Measurements from ENCODE around the gene PLA2G4D. TPM values are rescaled to one million over a fixed set of nuclear protein-coding genes. Genes with fewer than 3 reads are reported as not detected.

PLA2G4D gene
- polyA plus RNA-seq, 2 donors, result 1.0 to 4.5 TPM

GRCh38 chr15:42079401-42079908 is 14.9 kb downstream of the PLA2G4D start:
- WGBS, 2 donors, result 72 to 76% methylated on average over 31 of the region's 31 CpGs
- H3K27me3 ChIP-seq (ENCODE audit: control insufficient read depth in 1 of 2, insufficient read depth in 2 of 2, low read length in 2 of 2), result no peaks in the 10 kb centered on the region
- no peaks in the 10 kb centered on the region for H3K9me3 ChIP-seq (ENCODE audit: control insufficient read depth in 2 of 2, insufficient read depth in 1 of 2, low read depth in 1 of 2, low read length in 1 of 2)
- H3K4me3 ChIP-seq (ENCODE audit: low read depth in 1 of 2, low read length in 2 of 2), result no peak overlapping the region
- no peaks in the 10 kb centered on the region for H3K36me3 ChIP-seq (ENCODE audit: control insufficient read depth in 2 of 2, insufficient read depth in 2 of 2, low read length in 1 of 2)
- H3K27ac ChIP-seq (ENCODE audit: low read depth in 2 of 2, low read length in 1 of 2), result no peak overlapping the region
- peaks cover 0 to 3% of the 10 kb centered on the region in 2 donors for H3K4me1 ChIP-seq (ENCODE audit: control insufficient read depth in 2 of 2, insufficient read depth in 2 of 2, low read length in 1 of 2)

GRCh38 chr15:42078903-42079302 is 15.5 kb downstream of the PLA2G4D start:
- no peaks in the 10 kb centered on the region for H3K9me3 ChIP-seq (ENCODE audit: control insufficient read depth in 2 of 2, insufficient read depth in 1 of 2, low read depth in 1 of 2, low read length in 1 of 2)
- WGBS, 2 donors, result 25 to 47% methylated on average over 1 of the region's 1 CpG

GRCh38 chr15:42077689-42078088 is 16.7 kb downstream of the PLA2G4D start:
- no peaks in the 10 kb centered on the region for H3K36me3 ChIP-seq (ENCODE audit: control insufficient read depth in 2 of 2, insufficient read depth in 2 of 2, low read length in 1 of 2)
- WGBS, 2 donors, result 64 to 66% methylated on average over 3 of the region's 3 CpGs

More at GRCh38 chr15:42078903-42079302, 15.5 kb downstream of the PLA2G4D start:
- Histone ChIP-seq H3K27ac (ENCODE audit: low read depth in 2 of 2, low read length in 1 of 2) (no peak overlapping the region), H3K27me3 (ENCODE audit: control insufficient read depth in 1 of 2, insufficient read depth in 2 of 2, low read length in 2 of 2) (no peaks in the 10 kb centered on the region), H3K4me1 (ENCODE audit: control insufficient read depth in 2 of 2, insufficient read depth in 2 of 2, low read length in 1 of 2) (no peaks in the 10 kb centered on the region), H3K36me3 (ENCODE audit: control insufficient read depth in 2 of 2, insufficient read depth in 2 of 2, low read length in 1 of 2) (no peaks in the 10 kb centered on the region), H3K4me3 (ENCODE audit: low read depth in 1 of 2, low read length in 2 of 2) (no peak overlapping the region)

GRCh38 chr15:42073418-42073817 is 20.9 kb downstream of the PLA2G4D start:
- WGBS, 2 donors, result 86 to 88% methylated on average over 6 of the region's 6 CpGs
- no peaks in the 10 kb centered on the region for H3K36me3 ChIP-seq (ENCODE audit: control insufficient read depth in 2 of 2, insufficient read depth in 2 of 2, low read length in 1 of 2)
- no peaks in the 10 kb centered on the region for H3K4me1 ChIP-seq (ENCODE audit: control insufficient read depth in 2 of 2, insufficient read depth in 2 of 2, low read length in 1 of 2)
- H3K27ac ChIP-seq (ENCODE audit: low read depth in 2 of 2, low read length in 1 of 2), result no peak overlapping the region
- H3K9me3 ChIP-seq (ENCODE audit: control insufficient read depth in 2 of 2, insufficient read depth in 1 of 2, low read depth in 1 of 2, low read length in 1 of 2), result peaks cover 0 to 2% of the 10 kb centered on the region in 2 donors
- H3K4me3 ChIP-seq (ENCODE audit: low read depth in 1 of 2, low read length in 2 of 2), result no peak overlapping the region
- H3K27me3 ChIP-seq (ENCODE audit: control insufficient read depth in 1 of 2, insufficient read depth in 2 of 2, low read length in 2 of 2), result peaks cover 0 to 2% of the 10 kb centered on the region in 2 donors

More at GRCh38 chr15:42077689-42078088, 16.7 kb downstream of the PLA2G4D start:
- no peaks in the 10 kb centered on the region for H3K27me3 ChIP-seq (ENCODE audit: control insufficient read depth in 1 of 2, insufficient read depth in 2 of 2, low read length in 2 of 2)
- H3K27ac ChIP-seq (ENCODE audit: low read depth in 2 of 2, low read length in 1 of 2), result no peak overlapping the region
- H3K4me1 ChIP-seq (ENCODE audit: control insufficient read depth in 2 of 2, insufficient read depth in 2 of 2, low read length in 1 of 2), result no peaks in the 10 kb centered on the region
- no peak overlapping the region for H3K4me3 ChIP-seq (ENCODE audit: low read depth in 1 of 2, low read length in 2 of 2)
- H3K9me3 ChIP-seq (ENCODE audit: control insufficient read depth in 2 of 2, insufficient read depth in 1 of 2, low read depth in 1 of 2, low read length in 1 of 2), result no peaks in the 10 kb centered on the region

GRCh38 chr15:42072141-42072685 is 22.1 kb downstream of the PLA2G4D start:
- Histone ChIP-seq H3K27me3 (ENCODE audit: control insufficient read depth in 1 of 2, insufficient read depth in 2 of 2, low read length in 2 of 2) (peaks cover 0 to 2% of the 10 kb centered on the region in 2 donors), H3K27ac (ENCODE audit: low read depth in 2 of 2, low read length in 1 of 2) (no peak overlapping the region), H3K36me3 (ENCODE audit: control insufficient read depth in 2 of 2, insufficient read depth in 2 of 2, low read length in 1 of 2) (no peaks in the 10 kb centered on the region), H3K4me3 (ENCODE audit: low read depth in 1 of 2, low read length in 2 of 2) (no peak overlapping the region), H3K4me1 (ENCODE audit: control insufficient read depth in 2 of 2, insufficient read depth in 2 of 2, low read length in 1 of 2) (no peaks in the 10 kb centered on the region), H3K9me3 (ENCODE audit: control insufficient read depth in 2 of 2, insufficient read depth in 1 of 2, low read depth in 1 of 2, low read length in 1 of 2) (peaks cover 0 to 5% of the 10 kb centered on the region in 2 donors)
- WGBS, 2 donors, result 77 to 79% methylated on average over 11 of the region's 11 CpGs

- Histone ChIP-seq H3K27ac (ENCODE audit: low read depth in 2 of 2, low read length in 1 of 2) (no peak overlapping the region), H3K4me1 (ENCODE audit: control insufficient read depth in 2 of 2, insufficient read depth in 2 of 2, low read length in 1 of 2) (no peaks in the 10 kb centered on the region), H3K36me3 (ENCODE audit: control insufficient read depth in 2 of 2, insufficient read depth in 2 of 2, low read length in 1 of 2) (no peaks in the 10 kb centered on the region), H3K27me3 (ENCODE audit: control insufficient read depth in 1 of 2, insufficient read depth in 2 of 2, low read length in 2 of 2) (peaks cover 0 to 2% of the 10 kb centered on the region in 2 donors), H3K4me3 (ENCODE audit: low read depth in 1 of 2, low read length in 2 of 2) (no peak overlapping the region), H3K9me3 (ENCODE audit: control insufficient read depth in 2 of 2, insufficient read depth in 1 of 2, low read depth in 1 of 2, low read length in 1 of 2) (peaks cover 0 to 5% of the 10 kb centered on the region in 2 donors)
- 87 to 93% methylated on average over 10 of the region's 10 CpGs for WGBS, 2 donors
Observed at GRCh38 chr15:42071717-42072116, 22.6 kb downstream of the PLA2G4D start.

GRCh38 chr15:42070976-42071350 is 23.4 kb downstream of the PLA2G4D start:
- Histone ChIP-seq H3K4me3 (ENCODE audit: low read depth in 1 of 2, low read length in 2 of 2) (no peak overlapping the region), H3K4me1 (ENCODE audit: control insufficient read depth in 2 of 2, insufficient read depth in 2 of 2, low read length in 1 of 2) (peaks cover 0 to 2% of the 10 kb centered on the region in 2 donors), H3K36me3 (ENCODE audit: control insufficient read depth in 2 of 2, insufficient read depth in 2 of 2, low read length in 1 of 2) (no peaks in the 10 kb centered on the region), H3K27me3 (ENCODE audit: control insufficient read depth in 1 of 2, insufficient read depth in 2 of 2, low read length in 2 of 2) (peaks cover 0 to 2% of the 10 kb centered on the region in 2 donors), H3K9me3 (ENCODE audit: control insufficient read depth in 2 of 2, insufficient read depth in 1 of 2, low read depth in 1 of 2, low read length in 1 of 2) (peaks cover 0 to 5% of the 10 kb centered on the region in 2 donors), H3K27ac (ENCODE audit: low read depth in 2 of 2, low read length in 1 of 2) (no peak overlapping the region)
- 78 to 81% methylated on average over 9 of the region's 9 CpGs for WGBS, 2 donors

GRCh38 chr15:42070279-42070975 is 23.9 kb downstream of the PLA2G4D start:
- no peak overlapping the region for H3K27ac ChIP-seq (ENCODE audit: low read depth in 2 of 2, low read length in 1 of 2)

GRCh38 chr15:42069496-42070278 is 24.7 kb downstream of the PLA2G4D start:
- peaks cover 0 to 5% of the 10 kb centered on the region in 2 donors for H3K9me3 ChIP-seq (ENCODE audit: control insufficient read depth in 2 of 2, insufficient read depth in 1 of 2, low read depth in 1 of 2, low read length in 1 of 2)
- peaks cover 0 to 2% of the 10 kb centered on the region in 2 donors for H3K4me1 ChIP-seq (ENCODE audit: control insufficient read depth in 2 of 2, insufficient read depth in 2 of 2, low read length in 1 of 2)
- H3K36me3 ChIP-seq (ENCODE audit: control insufficient read depth in 2 of 2, insufficient read depth in 2 of 2, low read length in 1 of 2), result no peaks in the 10 kb centered on the region
- H3K4me3 ChIP-seq (ENCODE audit: low read depth in 1 of 2, low read length in 2 of 2), result no peak overlapping the region
- 79 to 82% methylated on average over 17 of the region's 17 CpGs for WGBS, 2 donors
- no peak overlapping the region for H3K27ac ChIP-seq (ENCODE audit: low read depth in 2 of 2, low read length in 1 of 2)
- peaks cover 0 to 2% of the 10 kb centered on the region in 2 donors for H3K27me3 ChIP-seq (ENCODE audit: control insufficient read depth in 1 of 2, insufficient read depth in 2 of 2, low read length in 2 of 2)

More at GRCh38 chr15:42070279-42070975, 23.9 kb downstream of the PLA2G4D start:
- Histone ChIP-seq H3K4me1 (ENCODE audit: control insufficient read depth in 2 of 2, insufficient read depth in 2 of 2, low read length in 1 of 2) (peaks cover 0 to 2% of the 10 kb centered on the region in 2 donors), H3K4me3 (ENCODE audit: low read depth in 1 of 2, low read length in 2 of 2) (no peak overlapping the region), H3K27me3 (ENCODE audit: control insufficient read depth in 1 of 2, insufficient read depth in 2 of 2, low read length in 2 of 2) (peaks cover 0 to 2% of the 10 kb centered on the region in 2 donors), H3K9me3 (ENCODE audit: control insufficient read depth in 2 of 2, insufficient read depth in 1 of 2, low read depth in 1 of 2, low read length in 1 of 2) (peaks cover 0 to 5% of the 10 kb centered on the region in 2 donors), H3K36me3 (ENCODE audit: control insufficient read depth in 2 of 2, insufficient read depth in 2 of 2, low read length in 1 of 2) (no peaks in the 10 kb centered on the region)
- WGBS, 2 donors, result 89 to 91% methylated on average over 16 of the region's 16 CpGs
